Suprapubic skin (tissue), 4 donors: ENCODE measurements around the gene ANKRD6.

Source experiments
- POLR2A ChIP-seq, 2 donors: fragments of 450-650 bp; IDR thresholded peaks; one replicate each; pipeline ENCODE4 v1.6.1; 2017; ENCODE audit warnings: antibody characterized with exemption in 2 of 2, mild to moderate bottlenecking in 2 of 2, moderate library complexity in 2 of 2
- POLR2AphosphoS5 ChIP-seq, 3 donors: sonication (generic); formaldehyde crosslinking; IDR thresholded peaks; one replicate each; pipeline ENCODE4 v1.6.1; 2017; ENCODE audit warnings: antibody characterized with exemption in 3 of 3
- TF ChIP-seq, protein P1 (sequence below), 2 donors: fragments of 200-600 bp in 1 of 2; fragments of 450-650 bp in 1 of 2; sonication (generic) in 1 of 2; IDR thresholded peaks; one replicate each; pipeline ENCODE4 v1.5.1; 2016 to 2019; ENCODE audit warnings: antibody characterized with exemption in 2 of 2, mild to moderate bottlenecking in 1 of 2, moderate library complexity in 1 of 2

DNA sequence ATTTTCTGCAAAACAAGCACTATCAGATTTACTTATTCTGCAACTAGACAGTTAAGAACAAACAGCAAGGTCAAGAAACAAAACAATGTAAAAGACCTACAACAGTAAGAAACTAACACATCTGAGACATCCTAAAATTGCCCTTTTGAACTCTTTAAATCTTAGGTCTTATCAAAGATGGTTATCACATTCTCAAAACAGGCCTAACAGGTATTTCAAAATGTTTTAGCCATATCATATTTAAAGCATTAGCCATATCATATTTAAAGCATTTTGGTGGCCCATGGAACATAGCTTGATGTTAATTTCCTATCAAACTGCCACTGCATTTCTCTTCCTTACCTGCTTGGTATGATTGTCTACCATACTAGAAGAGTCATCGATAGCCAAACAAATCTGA is 216.7 kb downstream of the ANKRD6 start:
- TF ChIP-seq, protein P1, sequence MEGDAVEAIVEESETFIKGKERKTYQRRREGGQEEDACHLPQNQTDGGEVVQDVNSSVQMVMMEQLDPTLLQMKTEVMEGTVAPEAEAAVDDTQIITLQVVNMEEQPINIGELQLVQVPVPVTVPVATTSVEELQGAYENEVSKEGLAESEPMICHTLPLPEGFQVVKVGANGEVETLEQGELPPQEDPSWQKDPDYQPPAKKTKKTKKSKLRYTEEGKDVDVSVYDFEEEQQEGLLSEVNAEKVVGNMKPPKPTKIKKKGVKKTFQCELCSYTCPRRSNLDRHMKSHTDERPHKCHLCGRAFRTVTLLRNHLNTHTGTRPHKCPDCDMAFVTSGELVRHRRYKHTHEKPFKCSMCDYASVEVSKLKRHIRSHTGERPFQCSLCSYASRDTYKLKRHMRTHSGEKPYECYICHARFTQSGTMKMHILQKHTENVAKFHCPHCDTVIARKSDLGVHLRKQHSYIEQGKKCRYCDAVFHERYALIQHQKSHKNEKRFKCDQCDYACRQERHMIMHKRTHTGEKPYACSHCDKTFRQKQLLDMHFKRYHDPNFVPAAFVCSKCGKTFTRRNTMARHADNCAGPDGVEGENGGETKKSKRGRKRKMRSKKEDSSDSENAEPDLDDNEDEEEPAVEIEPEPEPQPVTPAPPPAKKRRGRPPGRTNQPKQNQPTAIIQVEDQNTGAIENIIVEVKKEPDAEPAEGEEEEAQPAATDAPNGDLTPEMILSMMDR (IDR thresholded peaks at IDR 0.05): no peak
- TF ChIP-seq POLR2A (IDR thresholded peaks at IDR 0.05) (no peak), POLR2AphosphoS5 (IDR thresholded peaks at IDR 0.05) (no peak)
